GM18873 (cell line): ENCODE data around the gene ZNF45.
"Not testable (repeated sequence)": the region's sequence is repeated elsewhere in the genome, so short reads cannot be mapped to it uniquely, and the experiment has no call there.

ENCODE experiments used
- ATAC-seq: cut with Tn5 transposase; IDR thresholded peaks from one replicate; pipeline ENCODE4 v1.9.1; 2021; ENCODE audit warnings: mild to moderate bottlenecking, moderate library complexity, moderate number of reproducible peaks; ENCODE audit not compliant: unreplicated experiment, low FRiP score

The ZNF45 gene

GRCh38 chr19:43914051-43914450 is 21.0 kb downstream of the ZNF45 start:
- no peak for ATAC-seq

DNA sequence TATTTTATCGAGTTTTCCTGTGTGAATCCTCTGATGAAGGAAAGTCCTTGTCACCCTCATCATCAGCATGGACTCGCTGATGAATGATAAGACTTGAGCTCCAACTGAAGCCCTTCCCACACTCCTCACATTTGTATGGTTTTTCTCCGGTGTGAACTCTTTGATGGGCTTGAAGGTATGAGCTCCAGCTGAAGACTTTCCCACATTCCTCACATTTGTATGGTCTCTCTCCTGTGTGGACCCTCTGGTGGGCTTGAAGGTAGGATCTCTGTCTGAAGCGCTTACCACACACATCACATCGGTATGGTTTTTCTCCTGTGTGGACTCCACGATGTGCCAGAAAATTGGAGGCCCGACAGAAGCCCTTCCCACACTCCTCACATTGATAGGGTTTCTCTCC is 21.7 kb downstream of the ZNF45 start:
- ATAC-seq = no peak

DNA sequence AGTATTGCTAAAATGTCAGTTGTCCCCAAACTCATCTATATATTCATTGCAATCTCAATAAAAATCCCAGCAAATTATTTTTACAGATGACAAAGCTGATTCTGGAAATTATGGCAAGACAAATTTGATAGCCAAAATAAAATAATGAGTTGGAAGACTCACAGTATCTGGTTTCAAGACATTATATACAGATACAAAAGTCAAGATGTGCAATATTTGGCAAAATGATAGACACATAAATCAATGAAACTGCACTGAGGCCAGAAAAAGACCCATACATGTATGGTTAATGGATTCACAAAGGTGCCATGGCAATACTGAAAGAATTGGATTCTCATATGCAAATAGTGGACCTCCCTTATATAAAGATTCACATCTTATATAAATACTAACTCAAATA is 24.2 kb downstream of the ZNF45 start:
- ATAC-seq = no peak

DNA sequence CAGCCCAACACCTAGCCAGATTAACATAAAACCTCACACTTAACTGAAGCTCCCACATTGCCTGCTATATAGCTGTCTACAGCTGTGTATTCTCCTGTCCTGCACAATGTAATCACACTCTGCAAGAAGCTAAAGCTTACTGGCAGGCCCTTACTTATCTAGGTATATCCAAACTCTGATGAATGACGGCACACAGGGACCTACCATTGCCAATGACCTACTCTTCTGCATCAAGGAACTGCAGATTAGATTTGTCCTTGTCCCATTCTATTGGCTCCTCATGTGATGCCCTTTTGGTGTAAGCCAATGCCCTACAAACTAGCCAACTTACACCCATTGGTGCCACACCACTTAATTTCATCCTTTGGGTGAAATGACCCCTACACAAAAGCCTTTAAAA is 26.4 kb downstream of the ZNF45 start:
- no peak for ATAC-seq

DNA sequence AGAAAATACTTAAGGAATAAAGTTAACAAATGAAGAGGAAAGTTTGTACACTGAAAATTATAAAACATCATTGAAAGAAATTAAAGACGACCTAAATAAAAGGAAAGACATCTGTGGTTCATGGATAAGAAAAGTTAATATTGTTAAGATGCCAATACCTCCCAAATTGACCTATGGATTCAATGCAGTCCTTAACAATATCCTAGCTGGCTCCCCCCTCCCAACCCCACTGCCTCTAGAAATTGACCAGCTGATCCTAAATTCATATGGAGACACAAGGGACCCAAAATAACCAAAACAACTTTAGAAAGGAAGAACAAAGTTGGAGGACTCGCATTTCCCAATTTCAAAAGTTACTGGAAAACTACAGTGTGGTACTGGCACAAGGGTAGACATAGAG is 28.3 kb downstream of the ZNF45 start:
- no peak for ATAC-seq

DNA sequence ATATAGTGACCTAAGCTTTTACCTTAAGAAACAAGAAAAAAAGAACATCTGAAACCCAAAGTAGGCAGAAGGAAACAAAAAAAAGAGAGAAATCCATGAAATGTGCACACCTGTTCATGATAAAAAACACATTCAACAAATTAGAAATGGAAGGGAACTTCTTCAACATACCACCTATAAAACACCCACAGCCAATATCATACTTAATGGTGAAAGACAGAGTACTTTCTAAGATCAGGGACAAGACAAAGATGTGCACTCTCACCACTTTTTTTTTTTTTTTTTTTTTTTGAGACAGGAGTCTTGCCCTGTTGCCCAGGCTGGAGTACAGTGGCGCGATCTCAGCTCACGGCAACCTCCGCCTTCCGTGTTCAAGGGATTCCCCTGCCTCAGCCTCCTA is 29.2 kb downstream of the ZNF45 start:
- ATAC-seq = no peak

DNA sequence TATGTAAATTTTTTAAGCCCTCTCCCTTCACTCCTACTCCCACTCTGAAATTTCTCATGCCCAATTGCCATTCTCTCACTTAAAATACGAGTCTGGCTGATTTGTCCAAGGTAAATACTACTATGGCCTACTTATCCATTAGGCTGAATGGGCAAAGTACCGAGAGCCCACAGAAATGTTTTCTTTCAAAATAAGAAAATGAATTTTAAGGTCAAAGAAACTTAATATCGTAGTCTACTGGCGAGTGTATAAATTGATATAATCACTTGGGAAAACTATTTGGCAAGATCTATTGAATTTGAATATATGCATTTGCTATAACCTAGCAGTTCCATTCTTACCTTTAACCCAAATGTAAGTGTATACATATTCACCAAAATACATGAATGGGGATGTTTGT is 32.7 kb downstream of the ZNF45 start:
- no peak for ATAC-seq

DNA sequence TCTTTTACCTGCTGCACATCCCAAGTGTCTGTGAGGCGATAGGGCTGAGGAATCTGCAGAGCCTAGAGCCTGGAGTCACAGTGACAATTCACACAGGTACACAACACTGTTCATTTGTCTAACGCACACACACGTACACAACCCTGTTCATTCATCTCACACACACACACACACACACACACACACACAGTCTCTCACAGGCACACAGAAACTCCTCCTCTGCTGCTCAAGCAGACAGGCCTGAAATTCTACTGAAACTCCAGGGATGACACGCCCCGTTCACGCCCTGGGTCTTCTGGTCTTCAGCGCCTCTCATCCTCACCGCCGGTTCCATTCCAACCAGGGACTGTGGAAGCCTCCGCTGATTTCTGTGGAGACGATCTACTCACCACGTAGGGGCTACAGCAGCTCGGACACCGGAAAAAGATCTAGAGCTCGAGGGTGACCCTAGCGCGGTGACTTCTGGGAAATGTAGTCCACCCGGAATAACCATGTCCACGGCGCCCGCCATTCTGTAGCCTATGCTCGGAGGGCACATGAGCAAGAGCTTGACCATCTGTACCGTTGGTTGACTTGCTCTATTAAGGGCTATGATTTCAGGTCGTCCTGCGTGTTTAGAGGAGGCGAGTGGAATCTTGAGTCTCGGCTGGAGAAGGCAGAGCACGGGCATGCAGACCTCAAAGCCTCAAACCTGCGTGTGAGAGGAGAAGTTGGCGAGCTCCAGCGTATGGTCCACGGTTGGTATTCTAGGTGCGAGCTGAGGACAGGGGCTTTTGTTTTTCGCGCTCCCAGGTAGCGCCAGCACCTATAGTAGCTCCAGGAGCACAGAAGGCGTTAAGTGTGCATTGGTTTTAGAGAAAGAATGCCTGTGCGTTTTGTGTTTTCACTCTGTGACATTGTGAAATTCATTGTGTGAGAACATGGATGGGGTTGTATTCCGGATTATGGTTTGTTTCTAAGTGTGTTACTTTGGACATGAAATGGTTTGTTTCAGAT is 33.4 kb downstream of the ZNF45 start:
- no peak for ATAC-seq

GRCh38 chr19:43895727-43896308 is 39.3 kb downstream of the ZNF45 start:
- ATAC-seq = no peak

- ATAC-seq = no peak
These were observed 51.2 kb downstream of the ZNF45 start, which contains the start of gene ZNF404 for GRCh38 chr19:43883864-43884263. TSS of gene ZNF404 (minus strand) at chr19:43883964.

DNA sequence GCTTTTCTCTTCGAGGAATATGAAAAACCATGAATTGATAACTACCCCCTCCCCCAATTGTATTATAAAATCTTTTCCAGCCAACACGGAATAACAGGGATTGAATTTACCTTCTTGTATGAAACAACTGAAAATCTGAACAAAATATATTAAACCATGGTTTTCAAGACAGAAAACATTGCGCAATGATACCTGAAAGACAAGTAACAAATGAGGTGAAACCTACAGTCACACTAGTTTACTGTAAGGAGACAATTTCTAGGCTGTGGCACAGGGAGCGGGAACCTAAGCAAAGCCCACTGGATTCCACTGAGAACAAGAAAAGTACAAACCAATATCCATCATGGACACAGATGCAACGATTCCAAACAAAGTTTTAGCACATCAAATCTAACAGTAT is 54.6 kb downstream of the ZNF45 start:
- no peak for ATAC-seq

GRCh38 chr19:43872547-43873336 is 62.3 kb downstream of the ZNF45 start:
- no peak for ATAC-seq

- not testable (repeated sequence) for ATAC-seq
These were observed 68.2 kb downstream of the ZNF45 start for GRCh38 chr19:43866923-43867322.
